Adrenal gland (tissue), 12 donors: ENCODE measurements around the gene PRSS56. TPM values are rescaled to one million over a fixed set of nuclear protein-coding genes. Genes with fewer than 3 reads are reported as not detected.

ENCODE experiments used
- DNase-seq, 7 donors: peaks; one replicate each; pipeline ENCODE4 v3.0.0-alpha.2; 2019 to 2020
- H3K27ac ChIP-seq, 5 donors: fragments of 200-600 bp; sonication (generic) in 4 of 5; 1 replicate in 3 of 5; 2 replicates in 2 of 5; pipeline versions ENCODE4 v1.5.1 to v1.8.0; 2016 to 2020; ENCODE audit warnings: mild to moderate bottlenecking in 1 of 5
- H3K27me3 ChIP-seq: fragments of 200-600 bp; 2 replicates; pipeline ENCODE4 v1.8.0; 2021
- H3K36me3 ChIP-seq, 2 donors: fragments of 200-600 bp; replicated peaks in 1 of 2; 1 replicate in 1 of 2; 2 replicates in 1 of 2; pipeline versions ENCODE4 v1.5.1 to v1.8.0; 2018 to 2022
- H3K4me1 ChIP-seq, 2 donors: fragments of 200-600 bp; replicated peaks in 1 of 2; 1 replicate in 1 of 2; 2 replicates in 1 of 2; pipeline versions ENCODE4 v1.5.1 to v1.8.0; 2018 to 2021
- H3K4me3 ChIP-seq, 4 donors: fragments of 200-600 bp; sonication (generic) in 3 of 4; one replicate each; pipeline ENCODE4 v1.5.1; 2016 to 2018
- H3K9me3 ChIP-seq, 3 donors: fragments of 200-600 bp; sonication (generic) in 1 of 3; replicated peaks in 1 of 3; 1 replicate in 2 of 3; 2 replicates in 1 of 3; pipeline versions ENCODE4 v1.5.1 to v1.8.0; 2016 to 2021
- POLR2A ChIP-seq, 2 donors: fragments of 450-650 bp; IDR thresholded peaks; one replicate each; pipeline ENCODE4 v1.6.1; 2017; ENCODE audit warnings: antibody characterized with exemption in 2 of 2, mild to moderate bottlenecking in 2 of 2, moderate library complexity in 1 of 2
- WGBS, 4 donors: extraction: QIAGEN DNeasy Blood & Tissue Kit in 2 of 4; methylation state at CpG; one replicate each; pipeline versions ENCODE4 v1.1.5 to v1.1.7; 2013 to 2017; 5-methylcytosine and 5-hydroxymethylcytosine counted together
- intact Hi-C, 2 donors: fragments of 100-400 bp; cut with DNase I; formaldehyde crosslinking; loops; one replicate each; pipeline versions ENCODE4 v1.14.1 to v1.15.0; 2022 to 2023
- polyA plus RNA-seq, 3 donors: library from polyadenylated mRNA; stranded (reverse); fragments of 200-250 nt in 2 of 3; fragments of 350-450 nt in 1 of 3; fragmentation: Illumina TruSeq in 1 of 3; extraction: RNeasy Lipid Tissue Mini Kit (QIAGEN cat#74804) in 1 of 3; gene quantifications; one replicate each; pipeline ENCODE4 v1.2.3, GENCODE V29; 2013 to 2014
- total RNA-seq, 9 donors: library from RNA; depleted of rRNA in 4 of 9; stranded (reverse); fragments of >200 nt in 4 of 9; fragments of 120-200 nt in 1 of 9; fragmentation: NEBNext Ultra II Directional in 1 of 9; extraction: Animal tissue kit (Norgen Biotek cat#: 25700) in 1 of 9; gene quantifications; one replicate each; pipeline versions ENCODE4 v1.1.0 to v1.2.4, GENCODE V29; 2013 to 2023
- TF ChIP-seq, protein P1 (sequence below), 6 experiments: fragments of 450-650 bp in 4 of 6; fragments of 200-600 bp in 2 of 6; sonication (generic) in 1 of 6; IDR thresholded peaks; 1 replicate in 5 of 6; 2 replicates in 1 of 6; pipeline versions ENCODE4 v1.5.1 to v1.8.0; 2016 to 2021; ENCODE audit warnings: antibody characterized with exemption in 6 of 6, mild to moderate bottlenecking in 2 of 6, moderate library complexity in 1 of 6
- donor health status: healthy with polysubstance abuse.
- donor health status: Bipolar disorder and iron deficiency.
- donor health status: DM: yes; HTN: yes; CAD: no.
- donor health status: DM: no; HTN: no; CAD: no.
- donor health status: DM: no; HTN: no; CAD: no.
- donor health status: DM: yes; HTN: yes; CAD: no.

PRSS56 gene
- total and polyA plus RNA-seq, 12 donors, result 0.06 to 0.28 (median 0.07) TPM; not detected in 9

DNA sequence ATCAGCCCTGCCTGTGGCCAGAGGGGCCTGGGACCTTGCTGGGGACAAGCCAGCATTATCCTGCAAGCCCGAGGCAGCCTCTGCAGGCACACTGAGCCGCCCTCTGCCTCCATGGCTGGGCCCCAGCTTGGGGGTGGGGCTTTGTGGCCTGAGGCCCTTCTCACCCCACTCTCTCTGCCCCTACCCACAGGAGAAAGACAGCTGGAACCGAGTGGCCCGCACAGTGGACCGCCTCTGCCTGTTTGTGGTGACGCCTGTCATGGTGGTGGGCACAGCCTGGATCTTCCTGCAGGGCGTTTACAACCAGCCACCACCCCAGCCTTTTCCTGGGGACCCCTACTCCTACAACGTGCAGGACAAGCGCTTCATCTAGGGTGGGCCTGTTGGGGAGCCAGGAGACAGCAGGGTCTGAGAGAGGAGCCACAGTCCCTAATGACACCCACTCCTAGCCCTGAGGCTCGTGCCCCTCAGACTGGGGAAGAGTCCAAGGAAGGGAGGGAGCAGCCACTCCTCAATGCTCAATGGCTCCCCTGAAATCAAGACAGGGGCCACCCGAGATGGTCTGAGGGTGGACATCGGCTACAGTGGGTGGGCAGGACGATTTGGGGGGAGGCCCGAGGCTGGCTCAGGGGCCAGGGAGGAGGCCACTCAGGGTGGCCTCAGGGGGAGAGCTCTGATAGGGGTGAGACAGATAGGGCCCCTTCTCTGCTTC lies 14.9 kb downstream of the PRSS56 start:
- no peaks in the 10 kb centered on the region for H3K4me1 ChIP-seq
- H3K27ac ChIP-seq, result no peak overlapping the region
- DNase-seq, result peak in 1 of 7 donors; percentile 11
- H3K27me3 ChIP-seq, result peaks cover 10% of the 10 kb centered on the region
- H3K4me3 ChIP-seq, result no peak overlapping the region
- no peaks in the 10 kb centered on the region for H3K9me3 ChIP-seq
- TF ChIP-seq POLR2A (IDR thresholded peaks at IDR 0.05), result no peak
- TF ChIP-seq, protein P1, sequence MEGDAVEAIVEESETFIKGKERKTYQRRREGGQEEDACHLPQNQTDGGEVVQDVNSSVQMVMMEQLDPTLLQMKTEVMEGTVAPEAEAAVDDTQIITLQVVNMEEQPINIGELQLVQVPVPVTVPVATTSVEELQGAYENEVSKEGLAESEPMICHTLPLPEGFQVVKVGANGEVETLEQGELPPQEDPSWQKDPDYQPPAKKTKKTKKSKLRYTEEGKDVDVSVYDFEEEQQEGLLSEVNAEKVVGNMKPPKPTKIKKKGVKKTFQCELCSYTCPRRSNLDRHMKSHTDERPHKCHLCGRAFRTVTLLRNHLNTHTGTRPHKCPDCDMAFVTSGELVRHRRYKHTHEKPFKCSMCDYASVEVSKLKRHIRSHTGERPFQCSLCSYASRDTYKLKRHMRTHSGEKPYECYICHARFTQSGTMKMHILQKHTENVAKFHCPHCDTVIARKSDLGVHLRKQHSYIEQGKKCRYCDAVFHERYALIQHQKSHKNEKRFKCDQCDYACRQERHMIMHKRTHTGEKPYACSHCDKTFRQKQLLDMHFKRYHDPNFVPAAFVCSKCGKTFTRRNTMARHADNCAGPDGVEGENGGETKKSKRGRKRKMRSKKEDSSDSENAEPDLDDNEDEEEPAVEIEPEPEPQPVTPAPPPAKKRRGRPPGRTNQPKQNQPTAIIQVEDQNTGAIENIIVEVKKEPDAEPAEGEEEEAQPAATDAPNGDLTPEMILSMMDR (IDR thresholded peaks at IDR 0.05), result no peak
- WGBS, 4 donors, result 76 to 90% (median 78%) methylated on average over 4 to 14 of the region's 14 CpGs
- H3K36me3 ChIP-seq, result no peaks in the 10 kb centered on the region
- intact Hi-C loops, result no loop called here

DNA sequence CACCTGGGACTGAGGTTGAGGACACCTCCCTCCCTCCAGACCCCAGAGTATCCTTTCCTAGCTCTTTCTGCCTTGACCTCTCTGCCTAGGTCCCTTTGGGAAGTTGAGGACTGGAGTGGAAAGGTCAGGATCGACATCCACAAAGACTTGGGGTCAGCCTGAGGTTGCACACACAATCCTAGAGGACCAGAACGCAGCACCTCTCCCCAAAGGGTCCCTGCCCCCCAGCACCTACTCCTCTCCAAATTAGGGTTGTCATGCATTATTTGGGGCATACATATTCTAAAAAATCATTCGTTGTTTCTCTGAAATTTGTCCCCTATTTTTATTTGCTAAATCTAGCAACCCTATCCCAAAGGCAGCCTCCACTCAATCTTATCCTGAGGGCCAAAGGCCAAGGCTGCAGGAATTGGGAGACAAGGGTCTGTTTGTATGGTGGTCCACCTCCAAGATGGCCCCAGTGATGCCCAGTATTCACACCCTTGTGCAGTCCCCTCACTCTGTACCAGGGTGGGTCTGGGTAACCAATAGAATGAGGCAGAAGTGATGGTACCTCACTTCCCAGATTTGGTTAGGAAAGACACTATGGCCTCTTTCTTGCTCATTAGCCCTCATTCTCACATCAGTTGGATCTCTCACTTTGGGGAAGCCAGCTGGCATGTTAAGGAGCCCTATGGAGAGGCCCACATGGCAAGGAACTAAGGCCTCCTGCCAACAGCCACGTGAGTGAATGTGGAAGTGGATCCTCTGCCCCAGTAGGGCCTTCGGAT lies 15.8 kb downstream of the PRSS56 start:
- Histone ChIP-seq H3K4me1 (no peaks in the 10 kb centered on the region), H3K9me3 (no peaks in the 10 kb centered on the region), H3K27ac (no peak overlapping the region), H3K4me3 (no peak overlapping the region), H3K36me3 (no peaks in the 10 kb centered on the region), H3K27me3 (peaks cover 10% of the 10 kb centered on the region)
- 84 to 90% (median 87%) methylated on average over 4 to 5 of the region's 5 CpGs for WGBS, 4 donors
- DNase-seq, result peak in 2 of 7 donors; percentile 4
- TF ChIP-seq POLR2A (IDR thresholded peaks at IDR 0.05), result no peak
- TF ChIP-seq, protein P1 (IDR thresholded peaks at IDR 0.05), result no peak
- intact Hi-C loops, result no loop called here

DNA sequence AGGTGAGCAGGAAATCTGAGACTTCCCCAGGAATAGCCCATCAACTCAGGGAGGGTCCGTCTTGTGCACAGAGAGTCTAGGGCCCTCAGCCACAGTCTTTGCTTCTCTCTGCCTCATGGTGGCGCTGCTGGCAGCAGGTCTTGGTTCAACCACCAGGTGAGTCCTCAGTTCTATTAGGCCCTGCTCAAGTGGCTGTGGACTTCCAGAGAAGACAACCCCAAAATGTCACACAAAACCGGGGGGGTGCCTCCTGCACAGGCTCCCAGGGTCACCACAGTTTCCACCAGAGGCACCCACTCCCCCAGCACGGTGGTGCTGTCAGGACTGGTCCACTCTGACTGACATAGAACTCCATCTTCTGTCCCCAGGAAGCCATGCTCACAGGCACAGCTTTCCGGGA lies 16.9 kb downstream of the PRSS56 start:
- TF ChIP-seq, protein P1 (IDR thresholded peaks at IDR 0.05), result peak in 3 of 6 experiments; percentile 8 to 13 (median 13)
- TF ChIP-seq POLR2A (IDR thresholded peaks at IDR 0.05), result no peak
- DNase-seq, result peak in 2 of 7 donors; percentile 8 to 17

DNA sequence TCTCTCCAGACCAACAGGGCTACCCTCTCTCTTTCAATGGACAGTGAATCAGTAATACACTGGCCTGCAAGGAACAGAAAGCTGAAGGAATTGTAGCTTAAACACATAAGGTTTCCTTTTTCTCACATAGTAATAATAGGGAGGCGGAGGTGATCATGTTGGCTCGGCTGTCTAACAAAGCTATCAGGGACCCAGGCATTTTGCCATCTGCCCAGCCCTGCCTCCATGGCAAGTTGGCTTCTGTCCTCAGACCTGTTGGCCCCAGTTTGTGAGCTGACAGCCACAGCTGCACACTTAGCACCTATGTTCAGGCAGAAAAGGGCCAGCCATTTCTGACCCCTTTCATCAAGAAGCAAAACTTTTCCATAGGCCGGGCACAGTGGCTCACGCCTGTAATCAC lies 17.3 kb downstream of the PRSS56 start:
- no peak for TF ChIP-seq POLR2A (IDR thresholded peaks at IDR 0.05)
- TF ChIP-seq, protein P1 (IDR thresholded peaks at IDR 0.05), result no peak
- Histone ChIP-seq H3K9me3 (no peaks in the 10 kb centered on the region), H3K27me3 (peaks cover 10% of the 10 kb centered on the region), H3K4me1 (no peaks in the 10 kb centered on the region), H3K36me3 (no peaks in the 10 kb centered on the region), H3K27ac (no peak overlapping the region), H3K4me3 (no peak overlapping the region)
- 78 to 89% (median 87%) methylated on average over 2 to 4 of the region's 4 CpGs for WGBS, 4 donors
- peak in 3 of 7 donors; percentile 0 to 48 (median 12) for DNase-seq
- intact Hi-C loops, result no loop called here

More for the DNA sequence above, 16.9 kb downstream of the PRSS56 start:
- Histone ChIP-seq H3K27ac (no peak overlapping the region), H3K4me3 (no peak overlapping the region), H3K36me3 (no peaks in the 10 kb centered on the region), H3K9me3 (no peaks in the 10 kb centered on the region), H3K27me3 (peaks cover 10% of the 10 kb centered on the region), H3K4me1 (no peaks in the 10 kb centered on the region)
- 65 to 75% (median 66%) methylated on average over 3 to 5 of the region's 5 CpGs for WGBS, 4 donors
- intact Hi-C loops, result no loop called here
